GM12891 (cell line): ENCODE measurements around the gene SLC9C2.

Experiments
- PAX5 ChIP-seq: IDR thresholded peaks from 2 replicates; pipeline ENCODE4 v1.6.1; 2011; ENCODE audit warnings: low read length, moderate library complexity, mild to moderate bottlenecking; ENCODE audit not compliant: insufficient read depth, severe bottlenecking
- POLR2A ChIP-seq: IDR thresholded peaks from 2 replicates; pipeline ENCODE4 v1.6.1; 2011; ENCODE audit warnings: low read depth, low read length, control low read depth
- POLR2AphosphoS5 ChIP-seq: IDR thresholded peaks from 2 replicates; pipeline ENCODE4 v1.6.1; 2011; ENCODE audit warnings: low read depth, low read length, control low read depth
- POU2F2 ChIP-seq: IDR thresholded peaks from 2 replicates; pipeline ENCODE4 v1.6.1; 2011; ENCODE audit warnings: low read depth, mild to moderate bottlenecking, control low read depth, low read length, moderate library complexity
- TAF1 ChIP-seq: IDR thresholded peaks from 2 replicates; pipeline ENCODE4 v1.6.1; 2011; ENCODE audit warnings: low read depth, low read length, control low read depth

DNA sequence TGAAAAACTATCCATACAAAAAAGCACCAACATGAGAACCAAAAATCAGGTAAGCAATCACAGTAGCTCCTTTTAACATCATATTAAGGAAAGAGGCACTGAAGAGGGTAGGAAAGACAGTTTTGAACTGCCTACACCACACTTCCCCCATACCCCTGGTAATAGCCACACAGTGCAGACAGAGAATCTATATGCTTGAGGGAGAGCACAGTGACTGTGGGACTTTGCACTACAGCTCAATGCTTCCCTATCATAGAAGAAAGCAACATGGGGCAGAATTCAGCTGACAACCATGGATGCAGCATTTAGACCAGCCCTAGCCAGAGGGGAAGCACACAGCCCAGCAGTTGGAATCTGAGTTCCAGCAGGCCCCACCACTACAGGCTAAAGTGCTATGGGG is 24.4 kb upstream of the SLC9C2 start:
- TF ChIP-seq TAF1 = no peak
- TF ChIP-seq POLR2AphosphoS5 = no peak
- TF ChIP-seq POLR2A = no peak
- no peak for TF ChIP-seq PAX5
- TF ChIP-seq POU2F2 = no peak
